GM12891 (cell line): Measurements from ENCODE around the gene PEPD.

Source experiments
- PAX5 ChIP-seq: IDR thresholded peaks from 2 replicates; pipeline ENCODE4 v1.6.1; 2011; ENCODE audit warnings: low read length, moderate library complexity, mild to moderate bottlenecking; ENCODE audit not compliant: insufficient read depth, severe bottlenecking
- POLR2A ChIP-seq: IDR thresholded peaks from 2 replicates; pipeline ENCODE4 v1.6.1; 2011; ENCODE audit warnings: low read depth, low read length, control low read depth
- POLR2AphosphoS5 ChIP-seq: IDR thresholded peaks from 2 replicates; pipeline ENCODE4 v1.6.1; 2011; ENCODE audit warnings: low read depth, low read length, control low read depth

DNA sequence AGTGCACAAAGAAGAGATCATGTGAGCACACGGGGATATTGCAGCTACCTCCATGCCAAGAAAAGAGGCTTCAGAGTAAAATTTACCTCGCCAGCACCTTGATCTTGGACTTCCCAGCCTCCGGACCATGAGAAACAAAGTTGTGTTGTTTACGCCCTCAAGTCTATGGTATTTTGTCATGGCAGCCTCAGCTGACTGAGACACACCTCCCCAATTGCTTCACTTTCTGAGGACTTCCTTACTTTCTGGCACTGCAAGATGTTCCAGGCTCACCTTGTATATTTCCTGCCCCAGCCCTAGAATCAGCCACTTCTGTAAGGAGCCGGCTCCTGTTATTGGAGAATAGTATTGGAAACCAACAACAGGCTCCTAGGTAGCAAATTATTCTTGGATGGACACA lies 154.7 kb downstream of the PEPD start:
- TF ChIP-seq POLR2A (no peak), POLR2AphosphoS5 (no peak), PAX5 (no peak)
